Measurements from ENCODE around the gene JPT1.

DNA sequence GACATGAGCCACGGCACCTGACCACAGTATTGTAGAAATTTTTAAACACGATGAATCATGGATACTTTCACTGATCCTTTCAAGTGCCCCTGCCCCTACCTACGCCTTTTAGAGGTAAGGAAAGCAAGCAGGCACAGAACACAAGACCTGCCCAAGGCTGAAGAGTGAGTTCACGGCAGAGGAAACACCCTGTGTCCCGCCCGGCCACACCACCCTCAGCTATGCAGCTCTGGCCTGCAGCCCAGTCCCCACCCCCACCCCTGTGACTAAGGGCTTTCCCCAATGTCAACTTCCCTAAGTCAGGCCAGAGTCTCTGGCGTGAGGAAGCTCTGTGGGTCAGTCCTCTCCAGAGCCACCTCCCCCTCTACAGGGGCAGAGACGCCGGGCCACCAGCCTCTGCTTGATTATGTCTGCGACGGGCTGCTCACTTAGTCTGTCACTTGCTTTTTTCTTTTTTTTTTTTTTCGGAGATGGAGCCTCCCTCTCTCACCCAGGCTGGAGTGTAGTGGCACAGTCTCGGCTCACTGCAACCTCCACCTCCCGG, 58.2 kb downstream of the JPT1 start:
- TF ChIP-seq, protein P1, sequence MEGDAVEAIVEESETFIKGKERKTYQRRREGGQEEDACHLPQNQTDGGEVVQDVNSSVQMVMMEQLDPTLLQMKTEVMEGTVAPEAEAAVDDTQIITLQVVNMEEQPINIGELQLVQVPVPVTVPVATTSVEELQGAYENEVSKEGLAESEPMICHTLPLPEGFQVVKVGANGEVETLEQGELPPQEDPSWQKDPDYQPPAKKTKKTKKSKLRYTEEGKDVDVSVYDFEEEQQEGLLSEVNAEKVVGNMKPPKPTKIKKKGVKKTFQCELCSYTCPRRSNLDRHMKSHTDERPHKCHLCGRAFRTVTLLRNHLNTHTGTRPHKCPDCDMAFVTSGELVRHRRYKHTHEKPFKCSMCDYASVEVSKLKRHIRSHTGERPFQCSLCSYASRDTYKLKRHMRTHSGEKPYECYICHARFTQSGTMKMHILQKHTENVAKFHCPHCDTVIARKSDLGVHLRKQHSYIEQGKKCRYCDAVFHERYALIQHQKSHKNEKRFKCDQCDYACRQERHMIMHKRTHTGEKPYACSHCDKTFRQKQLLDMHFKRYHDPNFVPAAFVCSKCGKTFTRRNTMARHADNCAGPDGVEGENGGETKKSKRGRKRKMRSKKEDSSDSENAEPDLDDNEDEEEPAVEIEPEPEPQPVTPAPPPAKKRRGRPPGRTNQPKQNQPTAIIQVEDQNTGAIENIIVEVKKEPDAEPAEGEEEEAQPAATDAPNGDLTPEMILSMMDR (IDR thresholded peaks at IDR 0.05) = peak in 1 of 7 experiments; percentile 9
- no peak for TF ChIP-seq POLR2A (IDR thresholded peaks at IDR 0.05)

Measured in stomach (tissue), 4 donors.